Measurements from ENCODE around the gene CHST12.

GRCh38 chr7:2478399-2478785 lies 75.0 kb downstream of the CHST12 start:
- TF ChIP-seq CTCF (conservative IDR thresholded peaks at IDR 0.05; ENCODE audit: low read length) = no peak
- TF ChIP-seq EZH2phosphoT487 (IDR thresholded peaks at IDR 0.05; ENCODE audit: borderline replicate concordance, low read depth, low read length) = no peak
